GM12875 (cell line): Measurements from ENCODE around the gene TIAL1.

ENCODE experiments used
- H3K4me3 ChIP-seq: one replicate; pipeline ENCODE4 v1.5.1; 2011; ENCODE audit warnings: low read depth, low read length, control low read depth
- CTCF ChIP-seq: IDR thresholded peaks from 2 replicates; pipeline ENCODE4 v1.5.1; 2011; ENCODE audit warnings: low read depth, mild to moderate bottlenecking, control low read depth, inconsistent platforms, low read length, moderate library complexity, borderline replicate concordance; ENCODE audit not compliant: insufficient read depth

The TIAL1 gene

DNA sequence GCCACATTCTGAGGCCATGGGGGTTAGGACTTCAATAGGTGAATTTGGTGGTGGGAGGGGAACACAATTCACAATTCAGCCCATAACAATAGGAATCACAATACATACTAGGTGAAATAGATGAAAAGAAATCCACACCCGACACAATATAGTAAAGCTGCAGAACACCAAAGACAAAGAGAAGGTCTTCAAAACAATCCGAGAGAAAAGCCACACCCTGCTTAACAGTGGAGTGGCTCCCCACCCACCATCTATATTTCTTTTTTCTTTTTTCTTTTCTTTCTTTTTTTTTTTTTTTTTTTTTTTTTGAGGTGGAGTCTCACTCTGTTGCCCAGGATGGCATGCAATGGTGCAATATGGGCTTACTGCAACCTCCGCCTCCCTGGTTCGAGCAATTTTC lies 14.7 kb upstream of the TIAL1 start:
- no peak for TF ChIP-seq CTCF
- H3K4me3 ChIP-seq = no peak overlapping the region

- H3K4me3 ChIP-seq = no peak overlapping the region
- TF ChIP-seq CTCF = no peak
Measured at GRCh38 chr10:119609516-119609915, 12.8 kb upstream of the TIAL1 start.

DNA sequence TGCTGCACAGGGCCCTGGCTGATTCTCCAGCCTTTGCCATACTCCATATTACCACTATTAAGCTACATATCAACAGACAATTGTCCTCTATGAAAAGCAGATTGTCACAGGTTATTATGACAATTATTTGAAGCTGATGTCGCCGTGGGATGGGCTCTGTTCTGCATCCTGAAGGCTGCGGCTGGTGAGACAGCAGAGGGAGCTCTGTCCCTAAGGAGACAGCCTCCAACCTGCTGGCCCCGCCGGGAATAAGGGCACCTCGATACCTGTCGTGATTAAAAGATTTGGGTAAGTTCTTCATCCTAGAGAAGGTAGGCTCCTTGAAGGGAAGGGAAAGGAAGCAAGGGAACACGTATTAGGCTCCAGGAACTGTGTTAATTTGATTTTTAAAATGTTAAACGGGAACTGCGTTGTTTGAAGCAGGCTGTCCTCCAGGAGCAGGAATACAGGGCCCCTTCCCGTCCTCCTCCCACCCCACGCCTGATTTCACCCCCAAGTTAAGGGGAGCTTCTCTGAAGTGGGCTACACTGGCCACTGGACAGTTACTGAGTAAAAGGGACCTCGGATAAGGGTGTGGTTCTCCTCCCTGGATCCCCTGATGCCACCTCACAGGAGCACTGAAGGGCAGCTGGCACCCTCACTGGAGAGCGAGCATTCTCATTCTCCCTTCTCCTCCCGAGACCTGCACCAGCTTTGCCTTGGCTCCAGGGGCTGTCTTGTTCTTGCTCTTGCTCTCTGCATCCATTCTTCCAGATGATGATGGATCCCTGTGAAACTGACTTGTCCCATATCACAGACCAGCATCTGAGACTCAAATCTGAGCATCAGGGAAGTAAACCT lies 11.8 kb upstream of the TIAL1 start:
- H3K4me3 ChIP-seq = no peak overlapping the region

DNA sequence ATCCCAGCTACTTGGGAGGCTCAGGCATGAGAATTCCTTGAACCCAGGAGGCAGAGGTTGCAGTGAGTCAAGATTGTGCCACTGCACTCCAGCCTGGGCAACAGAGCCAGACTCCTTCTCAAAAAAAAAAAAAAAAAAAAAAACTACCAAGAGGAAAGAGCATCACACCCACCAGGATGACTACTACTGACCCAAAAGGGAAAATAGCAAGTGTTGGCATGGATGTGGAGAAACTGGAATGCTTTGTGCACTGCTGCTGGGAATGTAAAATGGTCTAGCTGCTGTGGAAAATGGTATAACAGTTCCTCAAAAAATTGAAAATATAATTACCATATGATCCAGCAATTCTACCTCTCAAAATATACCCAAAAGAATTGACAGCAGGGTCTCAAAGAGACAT lies 7.7 kb upstream of the TIAL1 start:
- TF ChIP-seq CTCF = no peak
- H3K4me3 ChIP-seq = no peak overlapping the region

More for the DNA sequence above, 11.8 kb upstream of the TIAL1 start:
- TF ChIP-seq CTCF = peak; percentile 49

DNA sequence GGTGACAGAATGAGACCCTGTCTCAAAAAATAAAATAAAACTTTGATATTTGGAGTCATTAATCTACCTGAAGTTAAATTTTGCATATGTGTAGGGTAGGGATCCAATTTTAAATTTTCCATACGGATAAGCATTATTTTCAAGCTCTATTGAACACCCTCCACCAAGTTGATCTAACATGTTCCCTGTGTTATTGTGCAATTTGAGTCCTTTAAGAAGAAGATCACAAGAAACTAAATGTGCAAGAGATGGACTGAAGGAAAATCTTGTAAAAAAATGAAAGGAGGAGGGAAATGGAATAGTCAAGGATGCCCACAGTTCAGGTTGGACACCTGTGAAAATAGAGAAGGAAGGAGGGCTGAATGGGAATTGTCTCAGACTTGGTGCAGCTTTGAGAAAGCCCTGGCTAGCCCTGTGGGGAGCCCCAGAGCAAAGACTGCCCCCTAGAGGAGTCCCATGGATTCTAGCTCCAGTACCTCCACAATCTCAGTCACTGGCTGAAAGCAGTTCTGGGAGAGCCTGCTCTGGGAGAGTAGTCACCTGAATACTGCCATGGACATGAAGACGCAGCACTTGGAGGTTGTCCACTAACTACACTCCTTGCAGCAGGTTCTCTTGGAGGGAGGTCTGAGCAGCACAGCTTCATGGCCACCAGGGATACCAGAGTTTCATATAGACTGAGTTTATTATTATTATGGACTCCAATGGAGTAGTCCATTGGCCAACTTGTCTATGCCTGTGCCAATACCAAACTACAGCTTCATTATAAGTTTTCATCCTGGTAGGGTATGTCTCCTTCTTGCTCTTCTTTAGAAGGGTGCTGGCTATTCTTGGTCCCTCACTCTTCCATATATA lies 5.7 kb upstream of the TIAL1 start:
- H3K4me3 ChIP-seq = no peak overlapping the region
- peak; percentile 77 for TF ChIP-seq CTCF

- TF ChIP-seq CTCF = no peak
- H3K4me3 ChIP-seq = peak overlapping the region; percentile 100
Measured at GRCh38 chr10:119598397-119598796, 1.6 kb upstream of the TIAL1 start.
